HEK293T (cell line): ENCODE data around the gene ZNF385B.

ENCODE experiments used
- BHLHE40 ChIP-seq: fragments of 450-650 bp; IDR thresholded peaks from 2 replicates; pipeline ENCODE4 v1.6.1; 2016; ENCODE audit warnings: mild to moderate bottlenecking, moderate library complexity, borderline replicate concordance
- CTBP1 ChIP-seq: fragments of 450-650 bp; IDR thresholded peaks from 2 replicates; pipeline ENCODE4 v1.6.1; 2016; ENCODE audit warnings: borderline replicate concordance
- FOXM1 ChIP-seq: fragments of 450-650 bp; IDR thresholded peaks from 2 replicates; pipeline ENCODE4 v1.6.1; 2017; ENCODE audit warnings: mild to moderate bottlenecking, borderline replicate concordance
- PKNOX1 ChIP-seq: fragments of 450-650 bp; IDR thresholded peaks from 2 replicates; pipeline ENCODE4 v1.6.1; 2016
- SUZ12 ChIP-seq: fragments of 450-650 bp; IDR thresholded peaks from 2 replicates; pipeline ENCODE4 v1.6.1; 2016; ENCODE audit warnings: mild to moderate bottlenecking

GRCh38 chr2:179550849-179551248 is 310.6 kb downstream of the ZNF385B start:
- no peak for TF ChIP-seq CTBP1
- TF ChIP-seq FOXM1 = no peak
- TF ChIP-seq SUZ12 = no peak
- no peak for TF ChIP-seq PKNOX1
- TF ChIP-seq BHLHE40 = no peak
